Esophagus squamous epithelium (tissue), 5 donors: ENCODE results near the gene RASA2. TPM values are rescaled to one million over a fixed set of nuclear protein-coding genes. Genes with fewer than 3 reads are reported as not detected.

Source experiments
- DNase-seq: peaks from one replicate; lab custom pipeline; 2025; lab: John Stamatoyannopoulos, UW
- H3K27ac ChIP-seq, 4 donors: fragments of 200-600 bp; sonication (generic); one replicate each; pipeline ENCODE4 v1.5.1; 2016 to 2019; ENCODE audit warnings: mild to moderate bottlenecking in 1 of 4
- H3K27me3 ChIP-seq, 4 donors: fragments of 200-600 bp; sonication (generic); 1 replicate in 3 of 4; 2 replicates in 1 of 4; pipeline versions ENCODE4 v1.5.1 to v1.6.0; 2017 to 2021; ENCODE audit warnings: antibody characterized with exemption in 1 of 4
- H3K36me3 ChIP-seq, 3 donors: fragments of 200-600 bp; sonication (generic); one replicate each; pipeline ENCODE4 v1.5.1; 2016 to 2019
- H3K4me1 ChIP-seq, 3 donors: fragments of 200-600 bp; sonication (generic); one replicate each; pipeline ENCODE4 v1.5.1; 2017 to 2019
- H3K4me3 ChIP-seq, 4 donors: fragments of 200-600 bp; sonication (generic); 1 replicate in 3 of 4; 2 replicates in 1 of 4; pipeline ENCODE4 v1.5.1; 2016 to 2019; ENCODE audit warnings: mild to moderate bottlenecking in 2 of 4, moderate library complexity in 1 of 4
- H3K9me3 ChIP-seq, 3 donors: fragments of 200-600 bp; sonication (generic); one replicate each; pipeline ENCODE4 v1.5.1; 2016 to 2019
- CTCF ChIP-seq, 6 experiments: fragments of 450-650 bp in 4 of 6; fragments of 200-600 bp in 2 of 6; sonication (generic) in 2 of 6; IDR thresholded peaks; one replicate each; pipeline ENCODE4 v1.5.1; 2016 to 2019; ENCODE audit warnings: antibody characterized with exemption in 6 of 6, mild to moderate bottlenecking in 4 of 6, moderate library complexity in 4 of 6
- POLR2A ChIP-seq, 4 donors: fragments of 450-650 bp; IDR thresholded peaks; one replicate each; pipeline ENCODE4 v1.6.1; 2017; ENCODE audit warnings: antibody characterized with exemption in 4 of 4, mild to moderate bottlenecking in 4 of 4, moderate library complexity in 3 of 4
- WGBS, 2 donors: methylation state at CpG; one replicate each; pipeline ENCODE4 v1.1.5; 2018; 5-methylcytosine and 5-hydroxymethylcytosine counted together
- intact Hi-C: fragments of 100-400 bp; cut with DNase I; formaldehyde crosslinking; loops from one replicate; pipeline ENCODE4 v1.15.0; 2022
- total RNA-seq, 4 donors: library from RNA; depleted of rRNA; stranded (reverse); fragments of >200 nt; gene quantifications; one replicate each; pipeline ENCODE4 v1.1.0, GENCODE V29; 2016
- donor health status: DM: yes; HTN: yes; CAD: no.

The RASA2 gene
- total RNA-seq, 4 donors from 2014 or later: 12.6 to 24.6 (median 19.4) TPM

- no peak for DNase-seq
- intact Hi-C loops: no loop called here
- H3K36me3 ChIP-seq: peaks cover 0 to 67% (median 16%) of the 10 kb centered on the region in 3 donors
Observed at GRCh38 chr3:141442446-141442845, 44.4 kb upstream of the RASA2 start.

GRCh38 chr3:141442914-141443313 lies 43.9 kb upstream of the RASA2 start:
- peaks cover 0 to 38% (median 18%) of the 10 kb centered on the region in 3 donors for H3K4me1 ChIP-seq
- intact Hi-C loops: no loop called here
- peaks cover 0 to 71% (median 16%) of the 10 kb centered on the region in 3 donors for H3K36me3 ChIP-seq
- TF ChIP-seq POLR2A (IDR thresholded peaks at IDR 0.05) (no peak), CTCF (IDR thresholded peaks at IDR 0.05) (no peak)
- H3K4me3 ChIP-seq: no peak overlapping the region
- DNase-seq: no peak
- no peaks in the 10 kb centered on the region for H3K27me3 ChIP-seq
- 84 to 90% methylated on average over 14 to 15 of the region's 15 CpGs for WGBS, 2 donors
- H3K27ac ChIP-seq: peak overlapping the region in 3 of 4 donors; percentile 70 to 73 (median 70)
- H3K9me3 ChIP-seq: no peaks in the 10 kb centered on the region

More at GRCh38 chr3:141442446-141442845, 44.4 kb upstream of the RASA2 start:
- H3K4me3 ChIP-seq: no peak overlapping the region
- H3K9me3 ChIP-seq: no peaks in the 10 kb centered on the region
- TF ChIP-seq CTCF (IDR thresholded peaks at IDR 0.05) (no peak), POLR2A (IDR thresholded peaks at IDR 0.05) (no peak)
- peak overlapping the region; percentile 34 to 73 (median 70) for H3K27ac ChIP-seq
- H3K27me3 ChIP-seq: no peaks in the 10 kb centered on the region
- peaks cover 0 to 38% (median 18%) of the 10 kb centered on the region in 3 donors for H3K4me1 ChIP-seq
- WGBS, 2 donors: 66 to 67% methylated on average over 10 of the region's 10 CpGs

- intact Hi-C loops: no loop called here
- Histone ChIP-seq H3K27me3 (no peaks in the 10 kb centered on the region), H3K4me3 (no peak overlapping the region), H3K27ac (no peak overlapping the region), H3K4me1 (peaks cover 0 to 51% (median 18%) of the 10 kb centered on the region in 3 donors), H3K36me3 (peaks cover 0 to 55% (median 16%) of the 10 kb centered on the region in 3 donors), H3K9me3 (no peaks in the 10 kb centered on the region)
- no peak for DNase-seq
- WGBS, 2 donors: 91 to 92% methylated on average over 13 to 14 of the region's 14 CpGs
- TF ChIP-seq CTCF (IDR thresholded peaks at IDR 0.05) (no peak), POLR2A (IDR thresholded peaks at IDR 0.05) (no peak)
Observed at GRCh38 chr3:141444586-141445285, 42.1 kb upstream of the RASA2 start.

GRCh38 chr3:141445990-141446389 lies 40.8 kb upstream of the RASA2 start:
- TF ChIP-seq CTCF (IDR thresholded peaks at IDR 0.05) (no peak), POLR2A (IDR thresholded peaks at IDR 0.05) (no peak)
- intact Hi-C loops: no loop called here
- 94 to 96% methylated on average over 1 of the region's 1 CpG for WGBS, 2 donors

GRCh38 chr3:141446737-141447136 lies 40.1 kb upstream of the RASA2 start:
- intact Hi-C loops: no loop called here
- peaks cover 0 to 53% (median 16%) of the 10 kb centered on the region in 3 donors for H3K36me3 ChIP-seq
- peaks cover 0 to 36% (median 7%) of the 10 kb centered on the region in 3 donors for H3K4me1 ChIP-seq
- no peak overlapping the region for H3K27ac ChIP-seq
- DNase-seq: no peak
- H3K27me3 ChIP-seq: no peaks in the 10 kb centered on the region
- H3K9me3 ChIP-seq: no peaks in the 10 kb centered on the region
- no peak for TF ChIP-seq CTCF (IDR thresholded peaks at IDR 0.05)
- TF ChIP-seq POLR2A (IDR thresholded peaks at IDR 0.05): no peak
- no peak overlapping the region for H3K4me3 ChIP-seq

More at GRCh38 chr3:141445990-141446389, 40.8 kb upstream of the RASA2 start:
- no peaks in the 10 kb centered on the region for H3K27me3 ChIP-seq
- H3K36me3 ChIP-seq: peaks cover 0 to 53% (median 16%) of the 10 kb centered on the region in 3 donors
- H3K4me3 ChIP-seq: no peak overlapping the region
- H3K9me3 ChIP-seq: no peaks in the 10 kb centered on the region
- no peak for DNase-seq
- H3K27ac ChIP-seq: no peak overlapping the region
- peaks cover 0 to 43% (median 12%) of the 10 kb centered on the region in 3 donors for H3K4me1 ChIP-seq
